GM23338 (cell line): ENCODE data around the gene ERF.

Source experiments
- CREB1 ChIP-seq: fragments of 250-450 bp; sonication (Bioruptor Pico); IDR thresholded peaks from 2 replicates; pipeline ENCODE4 v1.5.0; 2020; ENCODE audit warnings: low read depth, mild to moderate bottlenecking, moderate library complexity
- EZH2 ChIP-seq: fragments of 200-600 bp; sonication (generic); IDR thresholded peaks from one replicate; pipeline ENCODE4 v1.8.0; 2017; ENCODE audit warnings: antibody characterized with exemption, mild to moderate bottlenecking, low read depth; ENCODE audit not compliant: unreplicated experiment
- EZH2phosphoT487 ChIP-seq: fragments of 200-600 bp; sonication (generic); IDR thresholded peaks from one replicate; pipeline ENCODE4 v1.8.1; 2018; ENCODE audit warnings: antibody characterized with exemption; ENCODE audit not compliant: unreplicated experiment
- JUNB ChIP-seq: IDR thresholded peaks from one replicate; pipeline ENCODE4 v1.6.1; 2016; ENCODE audit warnings: antibody characterized with exemption; ENCODE audit not compliant: unreplicated experiment
- NANOG ChIP-seq: IDR thresholded peaks from 2 replicates; pipeline ENCODE4 v1.6.1; 2016; ENCODE audit warnings: antibody characterized with exemption, borderline replicate concordance
- POLR2AphosphoS5 ChIP-seq: IDR thresholded peaks from 2 replicates; pipeline ENCODE4 v1.6.1; 2016; ENCODE audit warnings: antibody characterized with exemption, low read depth
- ZNF114 ChIP-seq: fragments of 250-450 bp; sonication (Bioruptor Pico); IDR thresholded peaks from 2 replicates; pipeline ENCODE4 v1.5.0; 2020; ENCODE audit warnings: mild to moderate bottlenecking, moderate library complexity
- ZNF331 ChIP-seq: fragments of 250-450 bp; sonication (Bioruptor Pico); IDR thresholded peaks from 2 replicates; pipeline ENCODE4 v1.5.0; 2020; ENCODE audit warnings: low read depth, mild to moderate bottlenecking, moderate library complexity
- TF ChIP-seq, protein P1 (sequence below), 2 experiments: fragments of 200-600 bp in 1 of 2; sonication (generic) in 1 of 2; conservative IDR thresholded peaks; 2 replicates each; pipeline versions ENCODE4 v1.5.1 to v1.6.1; 2016 to 2017; ENCODE audit warnings: antibody characterized with exemption in 2 of 2, low read depth in 2 of 2, mild to moderate bottlenecking in 2 of 2, moderate library complexity in 1 of 2
- TF ChIP-seq, protein P2 (sequence below): IDR thresholded peaks from one replicate; pipeline ENCODE4 v1.6.1; 2018; ENCODE audit warnings: antibody characterized with exemption; ENCODE audit not compliant: unreplicated experiment
- TF ChIP-seq, protein P3 (sequence below): IDR thresholded peaks from 2 replicates; pipeline ENCODE4 v1.6.1; 2016; ENCODE audit warnings: antibody characterized with exemption
- TF ChIP-seq, protein P4 (sequence below): fragments of 250-450 bp; sonication (Bioruptor Pico); IDR thresholded peaks from 2 replicates; pipeline ENCODE4 v1.5.0; 2020; ENCODE audit warnings: mild to moderate bottlenecking, moderate library complexity

DNA sequence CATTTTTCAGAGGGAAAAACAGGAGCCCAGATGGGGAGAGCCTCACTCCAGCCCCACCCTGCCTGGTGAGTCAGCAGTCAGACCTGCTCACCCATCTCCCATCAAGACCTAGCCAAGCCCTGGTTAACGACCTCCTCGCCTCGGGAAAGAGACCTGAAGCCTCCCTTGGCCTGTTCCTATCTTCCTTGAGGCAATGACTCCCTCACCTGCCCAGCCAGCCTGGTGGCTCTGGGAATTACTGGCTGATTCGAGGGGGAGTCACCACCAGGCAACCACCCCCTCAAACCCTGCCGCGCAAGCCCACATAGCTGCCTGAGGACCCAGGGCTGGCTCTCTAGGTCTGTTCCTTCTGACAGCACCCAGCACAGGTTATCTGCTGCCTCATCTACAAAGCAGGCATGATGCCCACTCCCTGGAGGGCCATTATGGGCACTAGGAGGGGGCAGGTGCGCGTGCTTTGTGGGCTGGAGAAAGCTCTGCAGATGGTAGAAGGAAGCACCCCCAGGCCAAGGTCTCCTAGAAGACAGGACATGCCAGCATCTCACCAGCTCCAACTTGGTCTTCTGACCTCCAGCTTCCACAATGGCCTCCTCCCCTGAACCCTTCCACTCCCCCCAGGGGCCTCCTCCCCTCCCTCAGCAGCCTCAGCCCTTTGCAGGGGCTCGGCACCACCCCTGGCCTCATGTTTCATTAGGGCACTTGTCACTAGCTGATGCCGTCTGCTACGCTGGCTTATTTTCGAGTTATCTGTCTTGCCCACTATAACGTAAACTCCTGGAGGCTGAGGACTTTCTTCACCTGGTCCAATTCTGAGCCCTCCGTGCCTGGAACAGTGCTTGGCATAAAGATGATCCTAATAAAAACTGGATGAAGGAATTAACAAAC, 47.8 kb downstream of the ERF start:
- TF ChIP-seq, protein P1, sequence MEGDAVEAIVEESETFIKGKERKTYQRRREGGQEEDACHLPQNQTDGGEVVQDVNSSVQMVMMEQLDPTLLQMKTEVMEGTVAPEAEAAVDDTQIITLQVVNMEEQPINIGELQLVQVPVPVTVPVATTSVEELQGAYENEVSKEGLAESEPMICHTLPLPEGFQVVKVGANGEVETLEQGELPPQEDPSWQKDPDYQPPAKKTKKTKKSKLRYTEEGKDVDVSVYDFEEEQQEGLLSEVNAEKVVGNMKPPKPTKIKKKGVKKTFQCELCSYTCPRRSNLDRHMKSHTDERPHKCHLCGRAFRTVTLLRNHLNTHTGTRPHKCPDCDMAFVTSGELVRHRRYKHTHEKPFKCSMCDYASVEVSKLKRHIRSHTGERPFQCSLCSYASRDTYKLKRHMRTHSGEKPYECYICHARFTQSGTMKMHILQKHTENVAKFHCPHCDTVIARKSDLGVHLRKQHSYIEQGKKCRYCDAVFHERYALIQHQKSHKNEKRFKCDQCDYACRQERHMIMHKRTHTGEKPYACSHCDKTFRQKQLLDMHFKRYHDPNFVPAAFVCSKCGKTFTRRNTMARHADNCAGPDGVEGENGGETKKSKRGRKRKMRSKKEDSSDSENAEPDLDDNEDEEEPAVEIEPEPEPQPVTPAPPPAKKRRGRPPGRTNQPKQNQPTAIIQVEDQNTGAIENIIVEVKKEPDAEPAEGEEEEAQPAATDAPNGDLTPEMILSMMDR (conservative IDR thresholded peaks at IDR 0.05; ENCODE audit: low read depth in 2 of 2): no peak
- TF ChIP-seq, protein P2, sequence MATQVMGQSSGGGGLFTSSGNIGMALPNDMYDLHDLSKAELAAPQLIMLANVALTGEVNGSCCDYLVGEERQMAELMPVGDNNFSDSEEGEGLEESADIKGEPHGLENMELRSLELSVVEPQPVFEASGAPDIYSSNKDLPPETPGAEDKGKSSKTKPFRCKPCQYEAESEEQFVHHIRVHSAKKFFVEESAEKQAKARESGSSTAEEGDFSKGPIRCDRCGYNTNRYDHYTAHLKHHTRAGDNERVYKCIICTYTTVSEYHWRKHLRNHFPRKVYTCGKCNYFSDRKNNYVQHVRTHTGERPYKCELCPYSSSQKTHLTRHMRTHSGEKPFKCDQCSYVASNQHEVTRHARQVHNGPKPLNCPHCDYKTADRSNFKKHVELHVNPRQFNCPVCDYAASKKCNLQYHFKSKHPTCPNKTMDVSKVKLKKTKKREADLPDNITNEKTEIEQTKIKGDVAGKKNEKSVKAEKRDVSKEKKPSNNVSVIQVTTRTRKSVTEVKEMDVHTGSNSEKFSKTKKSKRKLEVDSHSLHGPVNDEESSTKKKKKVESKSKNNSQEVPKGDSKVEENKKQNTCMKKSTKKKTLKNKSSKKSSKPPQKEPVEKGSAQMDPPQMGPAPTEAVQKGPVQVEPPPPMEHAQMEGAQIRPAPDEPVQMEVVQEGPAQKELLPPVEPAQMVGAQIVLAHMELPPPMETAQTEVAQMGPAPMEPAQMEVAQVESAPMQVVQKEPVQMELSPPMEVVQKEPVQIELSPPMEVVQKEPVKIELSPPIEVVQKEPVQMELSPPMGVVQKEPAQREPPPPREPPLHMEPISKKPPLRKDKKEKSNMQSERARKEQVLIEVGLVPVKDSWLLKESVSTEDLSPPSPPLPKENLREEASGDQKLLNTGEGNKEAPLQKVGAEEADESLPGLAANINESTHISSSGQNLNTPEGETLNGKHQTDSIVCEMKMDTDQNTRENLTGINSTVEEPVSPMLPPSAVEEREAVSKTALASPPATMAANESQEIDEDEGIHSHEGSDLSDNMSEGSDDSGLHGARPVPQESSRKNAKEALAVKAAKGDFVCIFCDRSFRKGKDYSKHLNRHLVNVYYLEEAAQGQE: no peak
- TF ChIP-seq ZNF114 (CRISPR knock-in tag) (no peak), EZH2 (no peak), EZH2phosphoT487 (no peak), POLR2AphosphoS5 (no peak), JUNB (no peak), CREB1 (no peak), NANOG (no peak), ZNF331 (no peak)
- TF ChIP-seq, protein P3, sequence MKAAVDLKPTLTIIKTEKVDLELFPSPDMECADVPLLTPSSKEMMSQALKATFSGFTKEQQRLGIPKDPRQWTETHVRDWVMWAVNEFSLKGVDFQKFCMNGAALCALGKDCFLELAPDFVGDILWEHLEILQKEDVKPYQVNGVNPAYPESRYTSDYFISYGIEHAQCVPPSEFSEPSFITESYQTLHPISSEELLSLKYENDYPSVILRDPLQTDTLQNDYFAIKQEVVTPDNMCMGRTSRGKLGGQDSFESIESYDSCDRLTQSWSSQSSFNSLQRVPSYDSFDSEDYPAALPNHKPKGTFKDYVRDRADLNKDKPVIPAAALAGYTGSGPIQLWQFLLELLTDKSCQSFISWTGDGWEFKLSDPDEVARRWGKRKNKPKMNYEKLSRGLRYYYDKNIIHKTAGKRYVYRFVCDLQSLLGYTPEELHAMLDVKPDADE: no peak
- TF ChIP-seq, protein P4, sequence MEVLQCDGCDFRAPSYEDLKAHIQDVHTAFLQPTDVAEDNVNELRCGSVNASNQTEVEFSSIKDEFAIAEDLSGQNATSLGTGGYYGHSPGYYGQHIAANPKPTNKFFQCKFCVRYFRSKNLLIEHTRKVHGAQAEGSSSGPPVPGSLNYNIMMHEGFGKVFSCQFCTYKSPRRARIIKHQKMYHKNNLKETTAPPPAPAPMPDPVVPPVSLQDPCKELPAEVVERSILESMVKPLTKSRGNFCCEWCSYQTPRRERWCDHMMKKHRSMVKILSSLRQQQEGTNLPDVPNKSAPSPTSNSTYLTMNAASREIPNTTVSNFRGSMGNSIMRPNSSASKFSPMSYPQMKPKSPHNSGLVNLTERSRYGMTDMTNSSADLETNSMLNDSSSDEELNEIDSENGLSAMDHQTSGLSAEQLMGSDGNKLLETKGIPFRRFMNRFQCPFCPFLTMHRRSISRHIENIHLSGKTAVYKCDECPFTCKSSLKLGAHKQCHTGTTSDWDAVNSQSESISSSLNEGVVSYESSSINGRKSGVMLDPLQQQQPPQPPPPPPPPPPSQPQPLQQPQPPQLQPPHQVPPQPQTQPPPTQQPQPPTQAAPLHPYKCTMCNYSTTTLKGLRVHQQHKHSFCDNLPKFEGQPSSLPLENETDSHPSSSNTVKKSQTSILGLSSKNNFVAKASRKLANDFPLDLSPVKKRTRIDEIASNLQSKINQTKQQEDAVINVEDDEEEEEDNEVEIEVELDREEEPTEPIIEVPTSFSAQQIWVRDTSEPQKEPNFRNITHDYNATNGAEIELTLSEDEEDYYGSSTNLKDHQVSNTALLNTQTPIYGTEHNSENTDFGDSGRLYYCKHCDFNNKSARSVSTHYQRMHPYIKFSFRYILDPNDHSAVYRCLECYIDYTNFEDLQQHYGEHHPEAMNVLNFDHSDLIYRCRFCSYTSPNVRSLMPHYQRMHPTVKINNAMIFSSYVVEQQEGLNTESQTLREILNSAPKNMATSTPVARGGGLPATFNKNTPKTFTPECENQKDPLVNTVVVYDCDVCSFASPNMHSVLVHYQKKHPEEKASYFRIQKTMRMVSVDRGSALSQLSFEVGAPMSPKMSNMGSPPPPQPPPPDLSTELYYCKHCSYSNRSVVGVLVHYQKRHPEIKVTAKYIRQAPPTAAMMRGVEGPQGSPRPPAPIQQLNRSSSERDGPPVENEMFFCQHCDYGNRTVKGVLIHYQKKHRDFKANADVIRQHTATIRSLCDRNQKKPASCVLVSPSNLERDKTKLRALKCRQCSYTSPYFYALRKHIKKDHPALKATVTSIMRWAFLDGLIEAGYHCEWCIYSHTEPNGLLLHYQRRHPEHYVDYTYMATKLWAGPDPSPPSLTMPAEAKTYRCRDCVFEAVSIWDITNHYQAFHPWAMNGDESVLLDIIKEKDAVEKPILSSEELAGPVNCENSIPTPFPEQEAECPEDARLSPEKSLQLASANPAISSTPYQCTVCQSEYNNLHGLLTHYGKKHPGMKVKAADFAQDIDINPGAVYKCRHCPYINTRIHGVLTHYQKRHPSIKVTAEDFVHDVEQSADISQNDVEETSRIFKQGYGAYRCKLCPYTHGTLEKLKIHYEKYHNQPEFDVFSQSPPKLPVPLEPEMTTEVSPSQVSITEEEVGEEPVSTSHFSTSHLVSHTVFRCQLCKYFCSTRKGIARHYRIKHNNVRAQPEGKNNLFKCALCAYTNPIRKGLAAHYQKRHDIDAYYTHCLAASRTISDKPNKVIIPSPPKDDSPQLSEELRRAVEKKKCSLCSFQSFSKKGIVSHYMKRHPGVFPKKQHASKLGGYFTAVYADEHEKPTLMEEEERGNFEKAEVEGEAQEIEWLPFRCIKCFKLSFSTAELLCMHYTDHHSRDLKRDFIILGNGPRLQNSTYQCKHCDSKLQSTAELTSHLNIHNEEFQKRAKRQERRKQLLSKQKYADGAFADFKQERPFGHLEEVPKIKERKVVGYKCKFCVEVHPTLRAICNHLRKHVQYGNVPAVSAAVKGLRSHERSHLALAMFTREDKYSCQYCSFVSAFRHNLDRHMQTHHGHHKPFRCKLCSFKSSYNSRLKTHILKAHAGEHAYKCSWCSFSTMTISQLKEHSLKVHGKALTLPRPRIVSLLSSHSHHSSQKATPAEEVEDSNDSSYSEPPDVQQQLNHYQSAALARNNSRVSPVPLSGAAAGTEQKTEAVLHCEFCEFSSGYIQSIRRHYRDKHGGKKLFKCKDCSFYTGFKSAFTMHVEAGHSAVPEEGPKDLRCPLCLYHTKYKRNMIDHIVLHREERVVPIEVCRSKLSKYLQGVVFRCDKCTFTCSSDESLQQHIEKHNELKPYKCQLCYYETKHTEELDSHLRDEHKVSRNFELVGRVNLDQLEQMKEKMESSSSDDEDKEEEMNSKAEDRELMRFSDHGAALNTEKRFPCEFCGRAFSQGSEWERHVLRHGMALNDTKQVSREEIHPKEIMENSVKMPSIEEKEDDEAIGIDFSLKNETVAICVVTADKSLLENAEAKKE: no peak
